ENCODE results near the gene COL25A1. TPM values are rescaled to one million over a fixed set of nuclear protein-coding genes. Genes with fewer than 3 reads are reported as not detected.

COL25A1 gene
- total RNA-seq, 2 donors from 2014 or later, result 0.29 TPM; not detected in 1

GRCh38 chr4:109016200-109016599 is 286.3 kb downstream of the COL25A1 start:
- Histone ChIP-seq H3K4me3 (no peak overlapping the region), H3K27ac (no peak overlapping the region), H3K9ac (ENCODE audit: low read depth in 2 of 2, low read length in 2 of 2) (no peak overlapping the region), H3K9me3 (no peaks in the 10 kb centered on the region), H3K4me1 (no peaks in the 10 kb centered on the region), H3K36me3 (no peaks in the 10 kb centered on the region), H3K27me3 (no peaks in the 10 kb centered on the region)
- intact Hi-C loops (cut with DNase I), result no loop called here
- DNase-seq, result no peak
- TF ChIP-seq CTCF (IDR thresholded peaks at IDR 0.05), result no peak

- intact Hi-C loops (cut with DNase I), result no loop called here
- no peak overlapping the region for H3K27ac ChIP-seq
- DNase-seq, result no peak
Measured at GRCh38 chr4:109015413-109015810, 287.0 kb downstream of the COL25A1 start.

GRCh38 chr4:109014593-109015412 is 287.7 kb downstream of the COL25A1 start:
- TF ChIP-seq CTCF (IDR thresholded peaks at IDR 0.05), result no peak
- H3K36me3 ChIP-seq, result no peaks in the 10 kb centered on the region
- DNase-seq, result no peak
- H3K9ac ChIP-seq (ENCODE audit: low read depth in 2 of 2, low read length in 2 of 2), result no peak overlapping the region
- H3K4me1 ChIP-seq, result no peaks in the 10 kb centered on the region
- no peak overlapping the region for H3K27ac ChIP-seq
- intact Hi-C loops (cut with DNase I), result no loop called here
- no peaks in the 10 kb centered on the region for H3K9me3 ChIP-seq
- no peaks in the 10 kb centered on the region for H3K27me3 ChIP-seq
- H3K4me3 ChIP-seq, result no peak overlapping the region

More at GRCh38 chr4:109015413-109015810, 287.0 kb downstream of the COL25A1 start:
- Histone ChIP-seq H3K9ac (ENCODE audit: low read depth in 2 of 2, low read length in 2 of 2) (no peak overlapping the region), H3K4me3 (no peak overlapping the region), H3K9me3 (no peaks in the 10 kb centered on the region), H3K4me1 (no peaks in the 10 kb centered on the region), H3K27me3 (no peaks in the 10 kb centered on the region), H3K36me3 (no peaks in the 10 kb centered on the region)
- TF ChIP-seq CTCF (IDR thresholded peaks at IDR 0.05), result no peak

DNA sequence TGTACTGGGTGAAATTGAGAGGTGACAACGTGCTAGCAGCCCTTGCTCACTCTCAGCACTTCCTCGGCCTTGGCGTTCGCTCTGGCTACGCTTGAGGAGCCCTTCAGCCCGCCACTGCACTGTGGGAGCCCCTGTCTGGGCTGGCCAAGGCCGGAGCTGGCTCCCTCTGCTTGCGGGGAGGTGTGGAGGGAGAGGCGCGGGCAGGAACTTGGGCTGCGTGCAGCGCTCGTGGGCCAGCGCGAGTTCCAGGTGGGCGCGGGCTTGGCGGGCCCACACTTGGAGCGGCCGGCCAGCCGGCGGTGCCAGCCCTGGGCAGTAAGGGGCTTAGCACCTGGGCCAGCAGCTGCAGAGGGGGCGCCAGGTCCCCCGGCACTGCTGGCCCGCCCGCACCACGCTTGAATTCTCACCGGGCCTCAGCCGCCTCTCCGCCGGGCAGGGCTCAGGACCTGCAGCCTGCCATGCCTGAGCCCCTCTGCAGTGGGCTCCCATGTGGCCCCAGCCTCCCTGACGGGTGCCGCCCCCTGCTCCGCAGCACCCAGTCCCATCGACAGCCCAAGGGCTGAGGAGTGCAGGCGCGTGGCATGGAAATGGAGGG is 290.1 kb downstream of the COL25A1 start:
- no peak overlapping the region for H3K4me3 ChIP-seq
- no peak overlapping the region for H3K9ac ChIP-seq (ENCODE audit: low read depth in 2 of 2, low read length in 2 of 2)
- DNase-seq, result no peak
- no peak overlapping the region for H3K27ac ChIP-seq
- intact Hi-C loops (cut with DNase I), result no loop called here
- H3K4me1 ChIP-seq, result no peaks in the 10 kb centered on the region
- no peaks in the 10 kb centered on the region for H3K36me3 ChIP-seq
- H3K27me3 ChIP-seq, result no peaks in the 10 kb centered on the region
- TF ChIP-seq CTCF (IDR thresholded peaks at IDR 0.05), result no peak
- H3K9me3 ChIP-seq, result no peaks in the 10 kb centered on the region

DNA sequence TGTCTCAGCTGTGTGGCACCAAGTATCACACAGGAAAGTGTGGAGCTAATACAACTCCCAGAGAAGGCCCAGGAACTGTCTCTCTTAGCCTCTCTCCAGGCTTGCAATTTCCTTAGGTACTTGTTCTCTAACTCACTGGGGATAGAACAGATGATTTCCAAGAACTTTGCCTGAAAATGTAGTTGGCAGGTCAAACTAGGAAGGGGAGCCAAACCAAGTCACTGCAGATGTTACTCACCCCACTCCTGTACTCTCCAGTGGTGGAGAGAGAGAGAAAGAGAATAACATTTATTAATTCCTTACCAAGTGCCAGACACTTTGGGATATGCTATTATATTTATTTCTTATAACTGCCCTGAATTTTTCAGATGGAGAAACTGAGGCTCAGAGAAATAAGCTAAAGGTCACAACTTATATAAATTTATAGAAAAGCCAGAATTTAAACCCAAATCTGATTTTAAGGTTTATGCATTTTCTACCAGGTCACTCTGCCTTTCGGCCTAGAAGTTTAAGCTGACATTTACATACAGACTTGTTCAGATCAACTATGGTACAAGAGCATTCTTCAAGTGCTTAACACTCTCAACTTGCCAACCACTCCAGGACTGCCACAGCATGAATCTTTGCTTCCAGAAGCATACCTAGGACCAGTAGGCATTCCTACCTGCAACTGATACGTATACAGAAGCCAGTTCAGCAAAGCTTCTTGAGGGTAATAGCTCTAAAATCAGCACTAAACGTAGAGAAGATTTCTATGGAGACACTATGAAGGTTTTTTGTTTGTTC is 291.0 kb downstream of the COL25A1 start:
- no peak for TF ChIP-seq CTCF (IDR thresholded peaks at IDR 0.05)
- intact Hi-C loops (cut with DNase I), result no loop called here
- H3K27me3 ChIP-seq, result no peaks in the 10 kb centered on the region
- no peak overlapping the region for H3K4me3 ChIP-seq
- H3K9me3 ChIP-seq, result no peaks in the 10 kb centered on the region
- H3K27ac ChIP-seq, result no peak overlapping the region
- DNase-seq, result no peak
- H3K4me1 ChIP-seq, result no peaks in the 10 kb centered on the region
- H3K36me3 ChIP-seq, result no peaks in the 10 kb centered on the region
- no peak overlapping the region for H3K9ac ChIP-seq (ENCODE audit: low read depth in 2 of 2, low read length in 2 of 2)
